GM23338 (cell line): ENCODE data around the gene CRTC1.

ENCODE experiments used
- EZH2 ChIP-seq: fragments of 200-600 bp; sonication (generic); IDR thresholded peaks from one replicate; pipeline ENCODE4 v1.8.0; 2017; ENCODE audit warnings: antibody characterized with exemption, mild to moderate bottlenecking, low read depth; ENCODE audit not compliant: unreplicated experiment
- EZH2phosphoT487 ChIP-seq: fragments of 200-600 bp; sonication (generic); IDR thresholded peaks from one replicate; pipeline ENCODE4 v1.8.1; 2018; ENCODE audit warnings: antibody characterized with exemption; ENCODE audit not compliant: unreplicated experiment
- JUNB ChIP-seq: IDR thresholded peaks from one replicate; pipeline ENCODE4 v1.6.1; 2016; ENCODE audit warnings: antibody characterized with exemption; ENCODE audit not compliant: unreplicated experiment
- POLR2AphosphoS5 ChIP-seq: IDR thresholded peaks from 2 replicates; pipeline ENCODE4 v1.6.1; 2016; ENCODE audit warnings: antibody characterized with exemption, low read depth
- ZNF331 ChIP-seq: fragments of 250-450 bp; sonication (Bioruptor Pico); IDR thresholded peaks from 2 replicates; pipeline ENCODE4 v1.5.0; 2020; ENCODE audit warnings: low read depth, mild to moderate bottlenecking, moderate library complexity
- TF ChIP-seq, protein P1 (sequence below), 2 experiments: fragments of 200-600 bp in 1 of 2; sonication (generic) in 1 of 2; conservative IDR thresholded peaks; 2 replicates each; pipeline versions ENCODE4 v1.5.1 to v1.6.1; 2016 to 2017; ENCODE audit warnings: antibody characterized with exemption in 2 of 2, low read depth in 2 of 2, mild to moderate bottlenecking in 2 of 2, moderate library complexity in 1 of 2
- TF ChIP-seq, protein P2 (sequence below): IDR thresholded peaks from 2 replicates; pipeline ENCODE4 v1.6.1; 2016; ENCODE audit warnings: antibody characterized with exemption
- TF ChIP-seq, protein P3 (sequence below): fragments of 250-450 bp; sonication (Bioruptor Pico); IDR thresholded peaks from 2 replicates; pipeline ENCODE4 v1.5.0; 2020; ENCODE audit warnings: mild to moderate bottlenecking, moderate library complexity

- TF ChIP-seq, protein P1, sequence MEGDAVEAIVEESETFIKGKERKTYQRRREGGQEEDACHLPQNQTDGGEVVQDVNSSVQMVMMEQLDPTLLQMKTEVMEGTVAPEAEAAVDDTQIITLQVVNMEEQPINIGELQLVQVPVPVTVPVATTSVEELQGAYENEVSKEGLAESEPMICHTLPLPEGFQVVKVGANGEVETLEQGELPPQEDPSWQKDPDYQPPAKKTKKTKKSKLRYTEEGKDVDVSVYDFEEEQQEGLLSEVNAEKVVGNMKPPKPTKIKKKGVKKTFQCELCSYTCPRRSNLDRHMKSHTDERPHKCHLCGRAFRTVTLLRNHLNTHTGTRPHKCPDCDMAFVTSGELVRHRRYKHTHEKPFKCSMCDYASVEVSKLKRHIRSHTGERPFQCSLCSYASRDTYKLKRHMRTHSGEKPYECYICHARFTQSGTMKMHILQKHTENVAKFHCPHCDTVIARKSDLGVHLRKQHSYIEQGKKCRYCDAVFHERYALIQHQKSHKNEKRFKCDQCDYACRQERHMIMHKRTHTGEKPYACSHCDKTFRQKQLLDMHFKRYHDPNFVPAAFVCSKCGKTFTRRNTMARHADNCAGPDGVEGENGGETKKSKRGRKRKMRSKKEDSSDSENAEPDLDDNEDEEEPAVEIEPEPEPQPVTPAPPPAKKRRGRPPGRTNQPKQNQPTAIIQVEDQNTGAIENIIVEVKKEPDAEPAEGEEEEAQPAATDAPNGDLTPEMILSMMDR (conservative IDR thresholded peaks at IDR 0.05; ENCODE audit: low read depth in 2 of 2) = no peak
- no peak for TF ChIP-seq EZH2
- TF ChIP-seq POLR2AphosphoS5 = no peak
- no peak for TF ChIP-seq ZNF331
- TF ChIP-seq EZH2phosphoT487 = no peak
- TF ChIP-seq, protein P2, sequence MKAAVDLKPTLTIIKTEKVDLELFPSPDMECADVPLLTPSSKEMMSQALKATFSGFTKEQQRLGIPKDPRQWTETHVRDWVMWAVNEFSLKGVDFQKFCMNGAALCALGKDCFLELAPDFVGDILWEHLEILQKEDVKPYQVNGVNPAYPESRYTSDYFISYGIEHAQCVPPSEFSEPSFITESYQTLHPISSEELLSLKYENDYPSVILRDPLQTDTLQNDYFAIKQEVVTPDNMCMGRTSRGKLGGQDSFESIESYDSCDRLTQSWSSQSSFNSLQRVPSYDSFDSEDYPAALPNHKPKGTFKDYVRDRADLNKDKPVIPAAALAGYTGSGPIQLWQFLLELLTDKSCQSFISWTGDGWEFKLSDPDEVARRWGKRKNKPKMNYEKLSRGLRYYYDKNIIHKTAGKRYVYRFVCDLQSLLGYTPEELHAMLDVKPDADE = no peak
- TF ChIP-seq, protein P3, sequence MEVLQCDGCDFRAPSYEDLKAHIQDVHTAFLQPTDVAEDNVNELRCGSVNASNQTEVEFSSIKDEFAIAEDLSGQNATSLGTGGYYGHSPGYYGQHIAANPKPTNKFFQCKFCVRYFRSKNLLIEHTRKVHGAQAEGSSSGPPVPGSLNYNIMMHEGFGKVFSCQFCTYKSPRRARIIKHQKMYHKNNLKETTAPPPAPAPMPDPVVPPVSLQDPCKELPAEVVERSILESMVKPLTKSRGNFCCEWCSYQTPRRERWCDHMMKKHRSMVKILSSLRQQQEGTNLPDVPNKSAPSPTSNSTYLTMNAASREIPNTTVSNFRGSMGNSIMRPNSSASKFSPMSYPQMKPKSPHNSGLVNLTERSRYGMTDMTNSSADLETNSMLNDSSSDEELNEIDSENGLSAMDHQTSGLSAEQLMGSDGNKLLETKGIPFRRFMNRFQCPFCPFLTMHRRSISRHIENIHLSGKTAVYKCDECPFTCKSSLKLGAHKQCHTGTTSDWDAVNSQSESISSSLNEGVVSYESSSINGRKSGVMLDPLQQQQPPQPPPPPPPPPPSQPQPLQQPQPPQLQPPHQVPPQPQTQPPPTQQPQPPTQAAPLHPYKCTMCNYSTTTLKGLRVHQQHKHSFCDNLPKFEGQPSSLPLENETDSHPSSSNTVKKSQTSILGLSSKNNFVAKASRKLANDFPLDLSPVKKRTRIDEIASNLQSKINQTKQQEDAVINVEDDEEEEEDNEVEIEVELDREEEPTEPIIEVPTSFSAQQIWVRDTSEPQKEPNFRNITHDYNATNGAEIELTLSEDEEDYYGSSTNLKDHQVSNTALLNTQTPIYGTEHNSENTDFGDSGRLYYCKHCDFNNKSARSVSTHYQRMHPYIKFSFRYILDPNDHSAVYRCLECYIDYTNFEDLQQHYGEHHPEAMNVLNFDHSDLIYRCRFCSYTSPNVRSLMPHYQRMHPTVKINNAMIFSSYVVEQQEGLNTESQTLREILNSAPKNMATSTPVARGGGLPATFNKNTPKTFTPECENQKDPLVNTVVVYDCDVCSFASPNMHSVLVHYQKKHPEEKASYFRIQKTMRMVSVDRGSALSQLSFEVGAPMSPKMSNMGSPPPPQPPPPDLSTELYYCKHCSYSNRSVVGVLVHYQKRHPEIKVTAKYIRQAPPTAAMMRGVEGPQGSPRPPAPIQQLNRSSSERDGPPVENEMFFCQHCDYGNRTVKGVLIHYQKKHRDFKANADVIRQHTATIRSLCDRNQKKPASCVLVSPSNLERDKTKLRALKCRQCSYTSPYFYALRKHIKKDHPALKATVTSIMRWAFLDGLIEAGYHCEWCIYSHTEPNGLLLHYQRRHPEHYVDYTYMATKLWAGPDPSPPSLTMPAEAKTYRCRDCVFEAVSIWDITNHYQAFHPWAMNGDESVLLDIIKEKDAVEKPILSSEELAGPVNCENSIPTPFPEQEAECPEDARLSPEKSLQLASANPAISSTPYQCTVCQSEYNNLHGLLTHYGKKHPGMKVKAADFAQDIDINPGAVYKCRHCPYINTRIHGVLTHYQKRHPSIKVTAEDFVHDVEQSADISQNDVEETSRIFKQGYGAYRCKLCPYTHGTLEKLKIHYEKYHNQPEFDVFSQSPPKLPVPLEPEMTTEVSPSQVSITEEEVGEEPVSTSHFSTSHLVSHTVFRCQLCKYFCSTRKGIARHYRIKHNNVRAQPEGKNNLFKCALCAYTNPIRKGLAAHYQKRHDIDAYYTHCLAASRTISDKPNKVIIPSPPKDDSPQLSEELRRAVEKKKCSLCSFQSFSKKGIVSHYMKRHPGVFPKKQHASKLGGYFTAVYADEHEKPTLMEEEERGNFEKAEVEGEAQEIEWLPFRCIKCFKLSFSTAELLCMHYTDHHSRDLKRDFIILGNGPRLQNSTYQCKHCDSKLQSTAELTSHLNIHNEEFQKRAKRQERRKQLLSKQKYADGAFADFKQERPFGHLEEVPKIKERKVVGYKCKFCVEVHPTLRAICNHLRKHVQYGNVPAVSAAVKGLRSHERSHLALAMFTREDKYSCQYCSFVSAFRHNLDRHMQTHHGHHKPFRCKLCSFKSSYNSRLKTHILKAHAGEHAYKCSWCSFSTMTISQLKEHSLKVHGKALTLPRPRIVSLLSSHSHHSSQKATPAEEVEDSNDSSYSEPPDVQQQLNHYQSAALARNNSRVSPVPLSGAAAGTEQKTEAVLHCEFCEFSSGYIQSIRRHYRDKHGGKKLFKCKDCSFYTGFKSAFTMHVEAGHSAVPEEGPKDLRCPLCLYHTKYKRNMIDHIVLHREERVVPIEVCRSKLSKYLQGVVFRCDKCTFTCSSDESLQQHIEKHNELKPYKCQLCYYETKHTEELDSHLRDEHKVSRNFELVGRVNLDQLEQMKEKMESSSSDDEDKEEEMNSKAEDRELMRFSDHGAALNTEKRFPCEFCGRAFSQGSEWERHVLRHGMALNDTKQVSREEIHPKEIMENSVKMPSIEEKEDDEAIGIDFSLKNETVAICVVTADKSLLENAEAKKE (CRISPR knock-in tag) = no peak
- no peak for TF ChIP-seq JUNB
Measured at GRCh38 chr19:18687740-18688465, 4.4 kb downstream of the CRTC1 start.
